Measurements from ENCODE around the gene CCDC122. TPM values are rescaled to one million over a fixed set of nuclear protein-coding genes. Genes with fewer than 3 reads are reported as not detected.

The CCDC122 gene
- total RNA-seq, 1 experiment from 2014 or later: 7.9 TPM

DNA sequence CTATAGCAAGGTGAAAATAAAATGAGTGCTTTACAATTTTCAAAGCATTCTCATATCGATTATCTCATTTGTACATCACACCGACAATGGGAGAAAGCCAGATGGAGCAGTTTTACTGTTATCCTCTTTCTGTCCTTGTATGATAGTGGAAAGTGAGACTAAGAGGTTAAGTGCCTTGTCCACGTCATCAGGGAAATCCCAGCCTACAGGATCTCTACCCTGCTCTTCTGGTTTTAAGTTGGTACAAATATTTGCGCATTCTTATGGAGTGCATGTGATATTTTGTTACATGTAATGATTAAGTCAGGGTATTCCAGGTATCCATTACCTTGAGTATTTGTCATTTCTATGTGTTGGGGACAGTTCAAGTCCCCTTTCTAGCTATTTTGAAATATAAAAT, 80.3 kb downstream of the CCDC122 start:
- H3K27me3 ChIP-seq (ENCODE audit: insufficient read depth, low read depth): no peaks in the 10 kb centered on the region
- no TSS peak for BruUV-seq (replicated peaks)
- H3K4me2 ChIP-seq: no peak overlapping the region
- no peaks in the 10 kb centered on the region for H3K9me3 ChIP-seq (ENCODE audit: insufficient read depth, low read depth)
- TF ChIP-seq EZH2 (IDR thresholded peaks at IDR 0.05; ENCODE audit: low read depth): no peak
- H3F3A ChIP-seq (ENCODE audit: insufficient read depth, low read depth): no peaks in the 10 kb centered on the region
- intact Hi-C loops (cut with micrococcal nuclease; ENCODE audit: unreplicated experiment): no loop called here
- DNase-seq: no peak
- H3K79me2 ChIP-seq (ENCODE audit: low read depth): no peaks in the 10 kb centered on the region
- no peaks in the 10 kb centered on the region for H4K20me1 ChIP-seq (ENCODE audit: insufficient read depth)
- H3K4me1 ChIP-seq (replicated peaks; ENCODE audit: insufficient read depth): peaks cover 14% of the 10 kb centered on the region
- CTCF ChIA-PET: no interaction called here
- no peak overlapping the region for H2AFZ ChIP-seq
- H3K4me3 ChIP-seq: no peak overlapping the region
- no peaks in the 10 kb centered on the region for H3K36me3 ChIP-seq (ENCODE audit: low read depth)
- H3K27ac ChIP-seq: no peak overlapping the region
- POLR2A ChIA-PET (ENCODE audit: unreplicated experiment): no interaction called here
- no peaks in the 10 kb centered on the region for H3K9me2 ChIP-seq (ENCODE audit: insufficient read depth)

- intact Hi-C loops (cut with micrococcal nuclease; ENCODE audit: unreplicated experiment): no loop called here
- Histone ChIP-seq H3K4me3 (no peak overlapping the region), H3K36me3 (ENCODE audit: low read depth) (no peaks in the 10 kb centered on the region), H3K9me3 (ENCODE audit: insufficient read depth, low read depth) (no peaks in the 10 kb centered on the region), H3K27ac (no peak overlapping the region), H3K79me2 (ENCODE audit: low read depth) (no peaks in the 10 kb centered on the region), H3K4me2 (no peak overlapping the region), H4K20me1 (ENCODE audit: insufficient read depth) (no peaks in the 10 kb centered on the region), H3F3A (ENCODE audit: insufficient read depth, low read depth) (no peaks in the 10 kb centered on the region), H3K9me2 (ENCODE audit: insufficient read depth) (no peaks in the 10 kb centered on the region), H2AFZ (no peak overlapping the region), H3K27me3 (ENCODE audit: insufficient read depth, low read depth) (no peaks in the 10 kb centered on the region), H3K4me1 (replicated peaks; ENCODE audit: insufficient read depth) (peaks cover 8% of the 10 kb centered on the region)
- POLR2A ChIA-PET (ENCODE audit: unreplicated experiment): no interaction called here
- BruUV-seq (replicated peaks): no TSS peak
- CTCF ChIA-PET: no interaction called here
- TF ChIP-seq CTCF (conservative IDR thresholded peaks at IDR 0.05): no peak
- TF ChIP-seq EZH2 (IDR thresholded peaks at IDR 0.05; ENCODE audit: low read depth): no peak
- no peak for DNase-seq
Observed at GRCh38 chr13:43797869-43798268, 81.7 kb downstream of the CCDC122 start.

DNA sequence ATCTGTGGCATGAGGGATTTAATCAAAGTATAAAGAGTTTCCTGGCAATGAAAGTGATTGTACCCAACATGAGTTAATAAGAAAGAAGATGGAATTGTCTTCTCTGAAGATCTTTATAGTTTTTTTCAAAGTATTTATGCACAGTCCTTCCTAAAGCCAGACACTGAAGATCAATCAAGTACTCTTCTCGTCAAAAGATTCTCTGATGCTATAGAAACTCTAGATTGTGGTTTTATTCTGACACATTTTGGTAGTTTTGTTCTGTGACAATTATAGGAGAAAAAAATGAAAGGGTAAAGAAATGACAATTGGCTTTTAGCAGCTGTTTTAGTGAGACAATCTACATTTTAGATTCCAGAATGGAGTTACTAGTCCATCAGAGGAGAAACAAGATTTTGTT, 82.4 kb downstream of the CCDC122 start:
- H3K27me3 ChIP-seq (ENCODE audit: insufficient read depth, low read depth): no peaks in the 10 kb centered on the region
- intact Hi-C loops (cut with micrococcal nuclease; ENCODE audit: unreplicated experiment): no loop called here
- peaks cover under 1% of the 10 kb centered on the region for H3K4me1 ChIP-seq (replicated peaks; ENCODE audit: insufficient read depth)
- no peak overlapping the region for H2AFZ ChIP-seq
- no peak for DNase-seq
- H3K9me3 ChIP-seq (ENCODE audit: insufficient read depth, low read depth): no peaks in the 10 kb centered on the region
- no peaks in the 10 kb centered on the region for H3F3A ChIP-seq (ENCODE audit: insufficient read depth, low read depth)
- H4K20me1 ChIP-seq (ENCODE audit: insufficient read depth): no peaks in the 10 kb centered on the region
- H3K79me2 ChIP-seq (ENCODE audit: low read depth): no peaks in the 10 kb centered on the region
- CTCF ChIA-PET: no interaction called here
- POLR2A ChIA-PET (ENCODE audit: unreplicated experiment): no interaction called here
- no peak overlapping the region for H3K4me2 ChIP-seq
- TF ChIP-seq CTCF (conservative IDR thresholded peaks at IDR 0.05) (no peak), EZH2 (IDR thresholded peaks at IDR 0.05; ENCODE audit: low read depth) (no peak)
- no TSS peak for BruUV-seq (replicated peaks)
- no peak overlapping the region for H3K27ac ChIP-seq
- H3K36me3 ChIP-seq (ENCODE audit: low read depth): no peaks in the 10 kb centered on the region
- no peak overlapping the region for H3K4me3 ChIP-seq
- H3K9me2 ChIP-seq (ENCODE audit: insufficient read depth): no peaks in the 10 kb centered on the region

- BruUV-seq (replicated peaks): no TSS peak
- Histone ChIP-seq H3K27ac (no peak overlapping the region), H3K27me3 (ENCODE audit: insufficient read depth, low read depth) (no peaks in the 10 kb centered on the region), H4K20me1 (ENCODE audit: insufficient read depth) (no peaks in the 10 kb centered on the region), H3F3A (ENCODE audit: insufficient read depth, low read depth) (no peaks in the 10 kb centered on the region), H2AFZ (no peak overlapping the region), H3K4me3 (no peak overlapping the region), H3K9me3 (ENCODE audit: insufficient read depth, low read depth) (no peaks in the 10 kb centered on the region), H3K4me1 (replicated peaks; ENCODE audit: insufficient read depth) (no peaks in the 10 kb centered on the region), H3K36me3 (ENCODE audit: low read depth) (no peaks in the 10 kb centered on the region), H3K9me2 (ENCODE audit: insufficient read depth) (no peaks in the 10 kb centered on the region), H3K79me2 (ENCODE audit: low read depth) (no peaks in the 10 kb centered on the region), H3K4me2 (no peak overlapping the region)
- intact Hi-C loops (cut with micrococcal nuclease; ENCODE audit: unreplicated experiment): no loop called here
- no peak for TF ChIP-seq EZH2 (IDR thresholded peaks at IDR 0.05; ENCODE audit: low read depth)
- TF ChIP-seq CTCF (conservative IDR thresholded peaks at IDR 0.05): no peak
- ChIA-PET CTCF (interaction anchor here (0.6 kb wide), 1 partner anchor 22 kb away, joined by 3 read pairs; no protein-coding TSS in a partner anchor), POLR2A (ENCODE audit: unreplicated experiment) (no interaction called here)
- DNase-seq: no peak
Observed at GRCh38 chr13:43794416-43794815, 85.1 kb downstream of the CCDC122 start.
